ENCODE results near the gene APMAP. TPM values are rescaled to one million over a fixed set of nuclear protein-coding genes. Genes with fewer than 3 reads are reported as not detected.

The APMAP gene
- total RNA-seq, 1 experiment from 2014 or later, result 82.7 TPM

- BruUV-seq (replicated peaks), result no TSS peak
- Histone ChIP-seq H2AFZ (ENCODE audit: low read depth, low read length, poor library complexity, severe bottlenecking) (no peak overlapping the region), H3K27ac (ENCODE audit: low read depth, low read length) (no peak overlapping the region), H3K9me2 (ENCODE audit: insufficient read depth) (0 out of 2 replicates have a peak, but pooled peaks cover 3% of the 10 kb centered on the region), H3K36me3 (ENCODE audit: control insufficient read depth in 1 of 2, insufficient read depth in 2 of 2, low read length in 2 of 2) (no peaks in the 10 kb centered on the region), H3K27me3 (ENCODE audit: insufficient read depth, low read length) (no peaks in the 10 kb centered on the region), H3K4me2 (ENCODE audit: low read length) (no peak overlapping the region), H3K9ac (ENCODE audit: low read length) (no peak overlapping the region), H3K4me3 (replicated peaks in 1 of 2; ENCODE audit: low read depth in 1 of 2, low read length in 2 of 2) (no peak overlapping the region), H4K20me1 (ENCODE audit: insufficient read depth) (no peaks in the 10 kb centered on the region), H3K79me2 (ENCODE audit: insufficient read depth, low read length) (no peaks in the 10 kb centered on the region), H3K4me1 (ENCODE audit: control insufficient read depth in 1 of 2, insufficient read depth in 2 of 2, low read length in 2 of 2) (peaks cover 0 to 4% of the 10 kb centered on the region in 2 experiments; a peak in 1 of 4 replicates), H3K9me3 (ENCODE audit: control insufficient read depth in 1 of 2, insufficient read depth in 1 of 2, low read depth in 1 of 2, low read length in 2 of 2) (no peaks in the 10 kb centered on the region)
- ChIA-PET RAD21 (ENCODE audit: low non-redundant PET in 1 of 2, low total read pairs in 2 of 2, uncharacterized antibody in 2 of 2, unreplicated experiment in 2 of 2) (no interaction called here), POLR2A (no interaction called here), CTCF (no interaction called here)
- ATAC-seq (no peak), DNase-seq (ENCODE audit: low read depth, low spot score) (no peak)
- intact Hi-C loops (cut with micrococcal nuclease), result no loop called here
- no peak for TF ChIP-seq YY1 (IDR thresholded peaks at IDR 0.05; ENCODE audit: extremely low read depth, insufficient replicate concordance, low read depth, low read length)
- TF ChIP-seq CTCF (IDR thresholded peaks at IDR 0.05 in 2 of 3, conservative IDR thresholded peaks at IDR 0.05 in 1 of 3; ENCODE audit: borderline replicate concordance in 1 of 3, insufficient read depth in 1 of 3, low read depth in 2 of 3, low read length in 2 of 3), result no peak
- no peak for TF ChIP-seq ELF1 (IDR thresholded peaks at IDR 0.05; ENCODE audit: borderline replicate concordance, low read depth)
- TF ChIP-seq ZBTB33 (IDR thresholded peaks at IDR 0.05; ENCODE audit: extremely low read depth, insufficient replicate concordance, low read length), result no peak
- TF ChIP-seq ATF3 (IDR thresholded peaks at IDR 0.05), result no peak
- TF ChIP-seq EZH2 (IDR thresholded peaks at IDR 0.05), result no peak
- no peak for TF ChIP-seq EZH2phosphoT487 (IDR thresholded peaks at IDR 0.05; ENCODE audit: borderline replicate concordance)
- TF ChIP-seq ZFX (IDR thresholded peaks at IDR 0.05), result no peak
- TF ChIP-seq SRF (IDR thresholded peaks at IDR 0.05; ENCODE audit: low read depth), result no peak
- TF ChIP-seq CEBPB (IDR thresholded peaks at IDR 0.05; ENCODE audit: low read depth), result no peak
- TF ChIP-seq JUND (IDR thresholded peaks at IDR 0.05), result no peak
- no peak for TF ChIP-seq SP1 (IDR thresholded peaks at IDR 0.05; ENCODE audit: low read depth)
- no peak for TF ChIP-seq MAX (IDR thresholded peaks at IDR 0.05)
- no peak for TF ChIP-seq REST (IDR thresholded peaks at IDR 0.05; ENCODE audit: low read depth)
Observed at GRCh38 chr20:25024171-25024570, 31.6 kb upstream of the APMAP start.
